Measurements from ENCODE around the gene TYMP.
A peak's percentile ranks its signal among the peaks of the same experiment; 100 is the strongest.

Gene TYMP

GRCh38 chr22:50563413-50564160, 33.8 kb upstream of the TYMP start:
- DNase-seq (ENCODE audit: low spot score), result no peak

DNA sequence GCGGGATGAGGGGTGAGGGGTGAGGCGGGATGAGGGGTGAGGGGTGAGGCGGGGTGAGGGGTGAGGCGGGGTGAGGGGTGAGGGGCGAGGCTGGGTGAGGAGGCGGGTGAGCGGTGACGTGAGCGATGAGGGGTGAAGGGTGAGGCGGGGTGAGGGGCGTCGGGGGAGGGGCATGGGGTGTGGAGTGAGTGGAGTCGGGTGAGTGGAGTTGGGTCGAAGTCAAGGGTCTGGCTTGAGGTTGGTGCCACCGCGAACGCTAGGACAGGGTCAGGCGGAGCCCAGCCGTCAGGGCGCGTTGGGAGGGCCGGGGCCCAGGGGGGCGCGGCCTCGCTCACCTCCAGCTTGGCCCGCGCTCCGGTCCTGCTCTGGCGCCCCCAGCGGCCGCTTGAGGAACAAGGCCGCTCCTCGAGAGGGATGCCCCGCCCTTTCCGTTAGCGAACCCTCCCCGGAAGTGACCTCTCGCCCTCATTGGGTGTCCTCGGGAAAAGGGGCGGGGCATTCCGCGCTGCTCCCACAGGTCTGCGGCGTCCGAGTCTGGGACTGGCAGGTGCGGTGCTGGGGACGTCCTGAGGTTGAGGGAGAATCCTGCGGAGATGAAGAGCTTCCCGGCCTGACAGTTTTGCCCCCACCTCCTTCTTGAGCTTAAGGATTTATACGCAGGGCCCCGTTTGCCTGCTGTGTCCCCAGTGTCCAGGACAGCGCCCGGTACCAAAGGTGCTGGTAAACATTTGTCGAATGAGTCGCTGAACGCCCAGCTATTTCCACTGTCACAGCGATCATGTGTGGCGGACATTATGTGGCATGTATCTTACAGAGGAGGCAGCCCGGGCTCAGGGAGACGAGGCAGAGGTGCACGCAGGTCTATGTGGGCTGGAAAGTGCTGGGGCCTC, 33.0 kb upstream of the TYMP start, which contains the start of gene SYCE3:
TSS of gene SYCE3 (minus strand) at position 397 of the 890 bp plus-strand sequence. CDS start 6,514 bp downstream, outside the sequence.
- DNase-seq (ENCODE audit: low spot score), result peak; percentile 98

GRCh38 chr22:50561401-50562358, 31.9 kb upstream of the TYMP start:
- DNase-seq (ENCODE audit: low spot score), result no peak

- DNase-seq (ENCODE audit: low spot score), result no peak
Observed at GRCh38 chr22:50560034-50560433, 30.2 kb upstream of the TYMP start.

DNA sequence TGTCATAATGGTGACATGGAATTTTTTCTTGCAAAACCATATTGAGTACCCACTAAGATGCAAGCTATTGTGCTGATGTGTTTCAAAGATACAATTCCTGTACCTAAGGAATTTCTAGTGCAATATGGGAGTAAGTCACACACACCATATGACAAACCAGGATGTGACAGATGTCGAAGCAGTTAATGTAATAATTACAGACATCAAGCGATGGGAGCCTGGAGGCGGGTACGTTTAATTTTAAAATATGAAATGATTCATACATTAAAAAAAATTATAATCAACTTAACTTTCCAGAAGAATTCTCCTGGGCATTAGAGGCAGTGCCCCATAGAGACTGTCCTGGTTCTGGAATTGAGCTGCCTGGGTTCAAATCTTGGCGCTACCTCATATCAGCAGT, 26.9 kb upstream of the TYMP start:
- no peak for DNase-seq (ENCODE audit: low spot score)

GRCh38 chr22:50553310-50553709, 23.5 kb upstream of the TYMP start:
- DNase-seq (ENCODE audit: low spot score), result no peak

DNA sequence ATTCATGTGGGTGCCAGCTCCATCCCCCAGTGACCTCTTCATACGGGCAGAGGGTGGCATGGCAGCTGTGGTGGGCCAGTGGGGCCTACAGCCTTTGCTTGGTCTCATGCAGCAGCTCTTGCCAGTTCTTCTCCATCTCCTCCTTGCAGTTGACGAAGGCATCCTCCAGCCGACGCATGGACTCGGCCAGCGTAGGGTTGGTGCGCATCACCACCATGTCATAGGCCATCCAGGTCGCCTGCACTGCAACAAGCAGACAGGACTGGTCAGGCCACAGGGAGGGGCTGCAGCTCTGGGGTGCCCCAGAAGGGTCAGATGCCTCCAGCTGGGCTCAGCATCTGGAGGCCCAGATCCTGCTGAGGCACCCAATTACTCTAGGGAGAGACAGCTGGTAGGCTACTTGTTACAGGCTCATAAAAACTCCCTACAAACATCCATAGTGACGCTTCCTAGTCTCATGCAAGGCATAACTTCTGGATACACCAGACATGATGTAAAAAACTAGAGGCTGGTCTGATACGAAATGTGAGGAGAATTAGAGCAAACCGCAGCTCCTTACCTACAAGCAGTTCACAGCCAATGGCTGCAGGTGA, 21.4 kb upstream of the TYMP start:
- no peak for DNase-seq (ENCODE audit: low spot score)

- DNase-seq (ENCODE audit: low spot score), result no peak
Observed at GRCh38 chr22:50550395-50550794, 20.6 kb upstream of the TYMP start.

GRCh38 chr22:50548921-50549790, 19.3 kb upstream of the TYMP start:
- DNase-seq (ENCODE audit: low spot score), result no peak

- DNase-seq (ENCODE audit: low spot score), result no peak
Observed at GRCh38 chr22:50548040-50548920, 18.5 kb upstream of the TYMP start.

GRCh38 chr22:50547263-50547985, 17.6 kb upstream of the TYMP start:
- no peak for DNase-seq (ENCODE audit: low spot score)

GRCh38 chr22:50546326-50547262, 16.8 kb upstream of the TYMP start:
- no peak for DNase-seq (ENCODE audit: low spot score)

DNA sequence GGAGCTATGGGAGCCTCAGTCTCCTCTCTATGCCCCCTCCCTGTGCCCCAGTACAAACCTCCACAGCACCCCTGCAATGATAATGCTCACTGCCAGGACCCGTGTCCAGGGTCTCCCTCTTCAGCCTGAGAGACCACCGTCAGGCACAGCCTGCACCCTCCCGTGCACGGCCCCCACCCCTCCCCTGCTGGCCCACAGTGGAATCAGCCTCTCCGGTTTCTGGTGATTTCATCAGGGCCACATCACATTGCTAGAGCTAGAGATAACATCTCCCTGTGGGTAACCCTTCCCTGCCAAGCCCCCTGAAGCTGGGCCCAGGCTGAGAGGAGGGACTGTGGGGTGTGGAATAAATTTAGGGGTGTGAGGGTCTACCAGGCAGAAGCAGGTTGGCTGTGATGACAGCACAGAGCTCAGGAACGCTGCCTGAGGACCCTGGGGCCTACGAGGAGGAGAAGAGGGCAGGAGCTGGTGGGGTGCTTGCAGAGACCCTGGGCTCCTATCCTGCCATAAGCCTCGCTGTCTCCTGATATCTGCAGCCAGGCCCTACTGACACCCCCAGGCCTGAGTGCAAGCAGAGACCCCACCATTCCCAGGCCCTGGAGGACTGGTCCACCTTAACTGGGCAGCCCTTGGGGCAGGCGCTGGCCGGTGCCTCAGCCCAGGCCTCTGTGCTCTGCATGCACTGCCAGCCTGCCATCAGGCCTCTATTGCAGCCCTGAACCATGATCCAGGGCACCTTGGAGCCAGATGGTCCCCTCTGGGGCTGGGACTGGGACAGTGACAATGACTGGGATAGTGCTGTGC, 15.9 kb upstream of the TYMP start, which contains the start of gene KLHDC7B:
TSS of gene KLHDC7B (plus strand) at position 378 of the 804 bp plus-strand sequence. CDS start at position 723, 345 bp downstream.
- peak; percentile 79 for DNase-seq (ENCODE audit: low spot score)

DNA sequence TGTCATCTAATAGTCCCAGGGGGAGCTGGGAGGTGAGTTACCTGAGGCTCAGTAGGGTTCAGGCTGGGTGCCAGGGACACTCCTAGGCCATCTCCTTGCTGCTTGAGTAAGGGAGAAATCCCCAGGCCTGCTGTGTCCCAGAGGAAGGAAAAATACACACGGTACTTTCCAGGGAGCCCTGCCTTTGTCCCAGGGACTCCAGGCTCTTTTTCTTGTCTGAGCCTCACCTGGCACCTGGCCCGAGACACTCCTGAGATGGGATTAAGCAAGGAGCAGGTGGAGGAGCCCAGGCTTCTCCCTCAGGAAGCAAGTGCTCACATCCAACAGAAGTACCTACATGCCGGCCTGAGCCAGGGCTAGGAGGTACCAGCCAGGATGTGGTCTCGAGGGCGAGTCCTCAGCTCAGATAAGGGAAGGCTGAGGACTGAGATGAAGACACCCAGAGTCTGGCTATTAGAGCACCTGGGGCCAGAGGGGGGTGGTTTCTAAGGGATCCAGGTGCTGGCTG, 15.0 kb upstream of the TYMP start:
- DNase-seq (ENCODE audit: low spot score), result no peak

- DNase-seq (ENCODE audit: low spot score), result peak; percentile 94
Observed at GRCh38 chr22:50544078-50544745, 14.4 kb upstream of the TYMP start.

DNA sequence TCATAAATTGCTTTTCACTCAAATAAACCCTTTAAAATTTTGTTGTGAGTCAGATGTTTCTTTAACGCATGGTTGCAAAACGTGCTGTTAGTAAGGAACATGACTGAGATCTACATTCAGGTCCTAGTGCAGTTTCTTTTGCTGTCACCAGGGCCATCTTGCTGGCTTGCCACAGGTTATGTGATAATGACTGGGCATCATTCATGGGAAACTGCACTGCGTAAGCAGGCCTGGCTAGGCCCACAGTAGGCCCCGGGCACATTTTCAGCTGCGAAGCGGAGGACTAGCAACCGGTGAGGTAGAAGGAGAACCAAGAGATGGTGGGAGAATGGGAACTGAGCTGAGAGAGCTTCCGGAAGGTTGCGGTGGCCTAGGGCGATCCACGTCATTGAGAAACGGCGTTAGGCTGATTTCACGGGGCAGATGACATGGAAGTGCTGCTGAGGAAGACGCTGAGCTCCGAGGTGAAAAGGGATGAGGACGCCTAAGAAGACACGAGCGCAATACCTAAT, 12.7 kb upstream of the TYMP start:
- DNase-seq (ENCODE audit: low spot score), result no peak
